ENCODE results near the gene LRPAP1.

DNA sequence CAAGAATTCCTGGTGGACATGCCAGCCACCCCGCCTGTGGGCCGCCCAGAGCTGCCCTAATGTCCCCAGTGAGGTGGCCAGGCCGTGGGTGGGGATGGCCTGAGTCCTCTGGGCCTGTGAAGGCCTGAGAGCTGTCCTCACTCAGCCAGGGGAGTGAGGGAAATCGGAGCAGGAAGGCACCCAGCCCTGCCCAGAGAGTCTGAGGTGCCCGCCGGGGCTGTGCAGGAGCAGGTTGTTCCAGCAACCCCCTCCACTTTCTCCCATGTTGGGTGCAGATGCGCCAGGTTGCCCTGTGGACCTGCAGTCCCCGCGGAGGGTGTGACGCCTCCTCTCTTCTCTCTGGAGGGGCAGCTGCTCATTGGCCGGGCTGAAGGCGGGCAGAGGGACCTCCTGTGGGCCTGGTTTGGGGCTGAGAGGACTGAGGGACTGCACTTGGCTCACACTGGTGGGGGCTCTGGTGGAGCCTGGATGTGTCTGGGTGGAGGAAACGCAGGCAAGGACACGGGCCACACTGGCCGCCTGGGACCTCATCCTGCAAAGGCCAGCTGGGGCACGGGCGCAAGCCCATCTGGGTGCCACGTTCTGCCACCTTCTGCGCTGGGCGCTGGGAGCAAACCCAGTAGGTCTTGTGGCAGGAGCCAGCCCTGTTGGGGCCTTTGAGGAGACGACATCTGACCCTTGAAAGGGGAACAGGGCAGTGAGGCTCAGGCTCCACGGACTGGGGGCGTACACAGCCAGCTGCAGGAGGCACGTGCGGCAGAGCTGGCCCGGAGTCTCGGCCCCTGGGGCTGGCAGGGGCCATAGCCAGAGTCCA, 55.1 kb downstream of the LRPAP1 start:
- TF ChIP-seq, protein P1, sequence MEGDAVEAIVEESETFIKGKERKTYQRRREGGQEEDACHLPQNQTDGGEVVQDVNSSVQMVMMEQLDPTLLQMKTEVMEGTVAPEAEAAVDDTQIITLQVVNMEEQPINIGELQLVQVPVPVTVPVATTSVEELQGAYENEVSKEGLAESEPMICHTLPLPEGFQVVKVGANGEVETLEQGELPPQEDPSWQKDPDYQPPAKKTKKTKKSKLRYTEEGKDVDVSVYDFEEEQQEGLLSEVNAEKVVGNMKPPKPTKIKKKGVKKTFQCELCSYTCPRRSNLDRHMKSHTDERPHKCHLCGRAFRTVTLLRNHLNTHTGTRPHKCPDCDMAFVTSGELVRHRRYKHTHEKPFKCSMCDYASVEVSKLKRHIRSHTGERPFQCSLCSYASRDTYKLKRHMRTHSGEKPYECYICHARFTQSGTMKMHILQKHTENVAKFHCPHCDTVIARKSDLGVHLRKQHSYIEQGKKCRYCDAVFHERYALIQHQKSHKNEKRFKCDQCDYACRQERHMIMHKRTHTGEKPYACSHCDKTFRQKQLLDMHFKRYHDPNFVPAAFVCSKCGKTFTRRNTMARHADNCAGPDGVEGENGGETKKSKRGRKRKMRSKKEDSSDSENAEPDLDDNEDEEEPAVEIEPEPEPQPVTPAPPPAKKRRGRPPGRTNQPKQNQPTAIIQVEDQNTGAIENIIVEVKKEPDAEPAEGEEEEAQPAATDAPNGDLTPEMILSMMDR (IDR thresholded peaks at IDR 0.05) = no peak
- TF ChIP-seq POLR2A (IDR thresholded peaks at IDR 0.05) = no peak
